Islet precursor cell (in vitro differentiated cells): ENCODE measurements around the gene CACNG8.

Experiments
- DNase-seq: peaks from one replicate; pipeline ENCODE4 v3.0.0-alpha.2; 2018

CACNG8 gene

GRCh38 chr19:53965091-53965490 is 2.4 kb downstream of the CACNG8 start:
- DNase-seq, result no peak

DNA sequence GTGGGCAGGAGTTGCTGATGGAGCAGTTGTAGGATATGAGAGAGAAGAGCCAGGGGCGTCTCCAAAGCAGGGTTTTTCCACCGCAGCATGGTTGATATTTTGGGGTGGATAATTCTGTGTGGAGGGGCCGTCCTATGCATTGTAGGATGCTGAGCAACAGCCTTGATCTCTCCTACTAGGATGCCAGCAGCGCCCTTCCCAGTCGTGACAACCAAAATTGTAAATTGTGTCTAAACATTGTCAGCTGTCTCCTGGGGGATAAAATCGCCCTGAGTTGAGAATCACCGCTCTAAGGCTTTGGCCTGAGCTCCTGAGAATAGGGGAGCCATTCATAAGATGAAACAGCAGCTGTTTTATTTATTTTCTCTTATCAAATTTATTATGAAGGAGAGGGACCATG is 4.2 kb downstream of the CACNG8 start:
- no peak for DNase-seq

DNA sequence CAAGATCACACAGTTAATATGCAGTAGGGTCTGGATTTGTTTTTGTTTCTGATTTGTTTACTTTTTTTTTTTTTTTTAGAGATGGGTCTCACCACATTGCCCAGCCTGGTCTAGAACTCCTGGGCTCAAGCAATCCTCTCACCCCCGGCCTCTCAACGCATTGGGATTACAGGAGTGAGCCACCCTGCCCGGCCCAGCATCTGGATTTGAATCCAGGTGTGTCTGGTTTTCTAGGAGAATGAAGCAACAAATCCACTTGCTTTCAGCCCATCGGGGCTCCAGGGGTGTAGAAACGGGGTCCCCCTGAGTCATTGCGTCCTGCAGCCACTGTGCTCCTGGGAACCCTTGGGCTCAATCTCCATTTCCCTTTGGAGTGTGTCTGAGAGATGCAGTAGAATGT is 6.6 kb downstream of the CACNG8 start:
- DNase-seq, result no peak

- DNase-seq, result no peak
Observed at GRCh38 chr19:53971673-53972072, 8.9 kb downstream of the CACNG8 start.

DNA sequence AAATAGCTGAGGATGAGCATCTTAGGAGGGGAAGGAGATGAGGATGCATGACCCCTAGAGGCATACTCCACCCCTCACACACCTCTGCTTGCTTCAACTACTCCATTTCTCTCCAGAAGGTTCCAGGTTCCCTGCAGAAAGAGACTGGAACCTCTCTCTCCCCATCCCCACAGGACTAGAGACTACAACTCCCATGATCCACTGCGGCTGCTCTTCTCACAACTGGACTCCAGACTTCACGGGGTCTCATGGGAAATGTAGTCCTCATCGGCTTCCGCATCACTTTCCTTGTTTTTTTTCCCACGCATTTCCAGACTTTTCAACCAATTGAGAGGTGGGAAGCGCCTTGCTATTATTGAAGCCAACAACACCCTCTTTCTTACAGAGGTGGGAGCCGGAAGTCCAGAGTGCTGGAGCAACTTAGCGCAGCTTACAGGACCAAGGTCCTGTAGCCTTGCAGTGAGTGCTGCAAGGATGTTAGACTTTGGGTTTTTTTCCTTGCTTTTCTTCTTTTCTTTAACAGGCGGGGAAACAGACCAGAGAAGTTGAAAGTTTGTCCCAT is 14.8 kb downstream of the CACNG8 start:
- peak; percentile 91 for DNase-seq

DNA sequence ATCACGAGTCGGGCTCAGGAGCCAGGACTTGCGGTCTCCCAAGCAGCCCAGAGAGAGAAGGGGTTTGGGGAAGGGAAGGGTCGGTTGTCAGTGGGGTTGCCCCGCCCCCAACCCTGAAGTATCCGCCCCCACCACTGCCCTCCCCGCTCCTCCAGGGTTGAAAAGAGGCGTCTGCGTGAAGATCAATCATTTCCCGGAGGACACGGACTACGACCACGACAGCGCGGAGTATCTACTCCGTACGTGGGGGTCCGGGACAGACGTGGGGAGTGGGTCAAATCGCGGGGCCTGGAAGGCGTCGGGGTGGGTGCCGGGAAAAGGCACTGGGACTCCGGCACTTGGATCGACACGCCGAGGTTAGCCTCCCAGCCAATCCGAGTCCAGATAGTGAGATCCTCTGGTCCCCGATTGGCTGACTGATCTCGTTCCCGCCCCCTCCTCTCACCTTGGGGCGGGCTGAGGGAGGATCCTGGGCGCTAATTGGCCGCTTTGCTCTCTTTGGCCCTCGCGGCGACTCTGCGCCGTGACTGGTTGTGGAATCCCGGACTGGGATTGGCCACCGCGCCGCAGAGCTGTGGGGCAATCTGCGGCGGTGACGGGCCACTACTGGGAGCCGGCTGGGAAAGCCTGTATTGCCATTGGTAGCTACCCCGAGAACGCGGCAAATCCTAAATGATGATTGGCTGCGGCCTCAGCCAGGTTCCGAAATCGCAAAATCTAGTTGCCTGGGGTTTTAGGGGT is 15.4 kb downstream of the CACNG8 start:
- peak; percentile 98 for DNase-seq

GRCh38 chr19:53978975-53979801 is 16.5 kb downstream of the CACNG8 start:
- no peak for DNase-seq

DNA sequence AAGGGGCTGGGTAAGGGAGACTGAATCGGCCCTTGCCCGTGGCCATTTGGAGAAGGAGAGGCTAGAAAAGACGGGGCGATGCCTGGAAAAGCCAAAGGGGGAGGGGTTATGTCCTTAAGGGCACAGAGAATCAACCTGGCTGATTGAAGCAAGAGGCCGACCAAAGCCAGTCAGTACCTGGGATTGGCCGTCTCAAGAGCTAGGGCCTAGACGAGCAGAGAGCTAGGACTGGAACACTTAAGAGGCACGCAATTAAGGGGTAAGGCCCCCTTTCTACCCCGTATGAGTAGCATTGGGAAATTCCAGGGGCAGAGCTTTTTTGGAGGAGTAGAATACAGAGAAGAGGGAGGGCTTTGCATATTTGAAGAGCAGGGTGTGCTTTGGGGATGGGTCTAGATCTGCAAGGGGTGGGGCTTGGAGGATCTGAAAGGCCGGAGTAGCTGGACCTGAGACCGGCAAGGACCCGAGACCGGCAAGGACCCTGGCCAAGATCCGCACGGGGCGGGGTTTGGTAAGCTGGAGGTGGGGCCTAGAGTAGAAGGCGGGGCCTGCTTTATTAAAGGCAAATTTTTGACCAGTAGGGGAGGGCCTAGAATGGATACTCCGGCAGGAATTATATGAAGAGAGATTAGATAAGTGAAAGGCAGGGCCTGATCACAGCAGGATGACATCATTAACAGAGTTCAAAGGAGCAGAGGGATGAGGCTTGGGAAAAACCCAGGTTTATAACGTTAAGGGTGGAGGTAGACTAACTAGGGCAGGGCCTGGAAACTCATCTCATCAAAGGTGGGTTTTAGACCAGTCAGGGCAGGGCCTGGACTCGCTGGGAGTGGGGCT is 18.0 kb downstream of the CACNG8 start:
- DNase-seq, result peak; percentile 78

GRCh38 chr19:53981376-53981951 is 18.7 kb downstream of the CACNG8 start:
- no peak for DNase-seq

- DNase-seq, result peak; percentile 73
Observed at GRCh38 chr19:53982001-53982451, 19.3 kb downstream of the CACNG8 start.

- DNase-seq, result no peak
Observed at GRCh38 chr19:53982611-53983010, 19.9 kb downstream of the CACNG8 start.

- no peak for DNase-seq
Observed at GRCh38 chr19:53983457-53984289, 20.9 kb downstream of the CACNG8 start.

DNA sequence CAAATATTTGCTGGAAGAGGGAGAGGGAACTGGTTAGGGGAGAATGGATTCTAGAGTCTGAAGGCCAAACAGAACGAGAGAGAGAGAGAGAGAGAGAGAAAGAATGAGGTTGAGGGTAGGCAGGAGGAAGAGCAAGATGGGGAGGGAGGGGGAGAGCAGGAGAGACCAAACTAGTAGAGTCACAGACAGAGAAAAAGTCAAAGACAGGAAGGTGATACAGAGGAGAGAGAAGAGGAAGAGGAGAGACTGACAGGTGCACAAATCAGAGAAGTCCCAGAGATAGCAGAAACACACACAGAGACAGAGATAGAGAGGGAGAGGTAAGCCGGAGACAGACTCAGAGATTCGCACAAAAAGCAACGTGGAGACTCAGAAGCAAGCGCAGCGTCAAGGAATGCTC is 23.1 kb downstream of the CACNG8 start:
- no peak for DNase-seq

DNA sequence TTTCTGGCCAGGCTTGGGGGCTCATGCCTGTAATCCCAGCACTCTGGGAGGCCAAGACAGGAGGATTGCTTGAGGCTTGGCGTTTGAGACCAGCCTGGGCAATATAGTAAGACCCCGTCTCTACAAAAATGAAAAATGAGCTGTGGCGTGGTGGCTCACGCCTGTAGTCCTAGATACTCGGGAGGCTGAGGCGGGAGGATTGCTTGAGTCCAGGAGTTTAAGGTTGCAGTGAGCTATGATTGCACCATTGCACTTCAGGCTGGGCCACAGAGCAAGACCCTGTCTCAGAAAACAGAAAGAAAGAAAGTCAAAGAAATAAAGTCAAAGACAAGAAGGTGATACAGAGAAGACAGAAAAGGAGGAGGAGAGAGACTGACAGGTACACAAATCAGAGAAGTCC is 26.2 kb downstream of the CACNG8 start:
- DNase-seq, result no peak

DNA sequence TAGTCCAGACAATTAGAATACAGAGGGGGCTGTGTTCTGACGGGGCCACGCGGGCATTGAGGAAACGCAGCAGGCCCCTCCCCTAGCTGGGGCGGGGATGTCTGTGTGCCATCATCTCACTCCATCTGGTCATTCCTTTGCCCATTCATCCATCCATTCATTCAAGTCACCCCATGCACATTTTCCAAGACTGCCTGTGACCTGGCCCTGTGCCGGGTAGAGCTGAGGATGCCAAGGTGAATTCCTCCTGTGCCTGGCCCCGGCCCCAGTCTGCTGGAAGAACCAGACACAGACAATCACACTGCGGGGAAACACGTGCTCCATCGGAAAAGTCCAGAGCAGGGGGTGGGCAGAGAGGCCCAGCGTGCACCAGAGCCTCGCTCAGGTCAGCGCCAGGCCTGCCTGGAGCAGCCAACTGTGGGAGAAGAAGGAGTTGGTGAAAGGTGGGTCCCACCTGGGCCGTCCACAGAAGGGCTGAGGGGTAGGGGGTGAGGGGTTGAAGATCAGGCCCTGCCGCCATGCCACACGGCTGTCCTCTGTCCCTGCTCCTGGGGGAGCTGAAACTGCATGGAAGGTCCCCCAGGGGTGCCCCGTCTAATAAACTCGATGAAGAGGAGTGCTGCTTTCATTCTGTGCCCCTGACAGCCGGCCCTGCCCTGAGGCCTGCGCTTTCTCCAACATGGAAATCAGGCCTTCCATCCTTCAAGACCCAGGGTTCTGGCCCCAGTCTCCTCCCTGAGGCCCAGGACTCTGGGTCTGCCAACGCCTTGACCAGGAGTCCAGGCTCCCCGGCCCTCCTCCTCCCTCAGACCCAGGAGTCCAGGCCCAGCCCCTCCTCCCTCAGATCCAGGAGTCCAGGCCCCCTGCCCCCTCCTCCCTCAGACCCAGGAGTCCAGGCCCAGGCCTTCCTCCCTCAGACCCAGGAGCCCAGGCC is 27.1 kb downstream of the CACNG8 start:
- DNase-seq, result no peak

- DNase-seq, result peak; percentile 83
Observed at GRCh38 chr19:53991224-53992113, 28.7 kb downstream of the CACNG8 start, which contains the start of gene CACNG6. CACNG6 (plus strand) TSS chr19:53991637; CDS start chr19:53992878, 1,241 bp downstream.

DNA sequence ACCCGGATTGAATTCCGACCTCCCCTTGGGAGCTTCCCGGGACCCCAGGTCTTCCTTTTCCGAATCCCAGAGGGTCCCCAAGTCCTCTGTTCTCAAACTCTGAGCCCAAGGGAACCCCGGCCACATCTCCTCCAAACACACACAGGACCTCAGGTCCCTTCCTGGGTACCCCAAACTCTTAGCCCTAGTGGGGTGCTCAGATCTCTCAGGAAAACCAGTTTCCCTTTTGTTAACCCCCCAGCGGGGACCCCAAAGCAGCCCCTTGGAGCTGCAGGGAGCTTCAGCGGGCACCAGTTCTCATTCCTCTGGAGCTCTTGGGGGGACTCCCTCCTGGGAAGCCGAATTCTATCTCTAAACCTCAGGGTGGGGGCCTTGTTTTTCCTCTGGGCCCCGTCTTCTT is 29.5 kb downstream of the CACNG8 start:
- no peak for DNase-seq

DNA sequence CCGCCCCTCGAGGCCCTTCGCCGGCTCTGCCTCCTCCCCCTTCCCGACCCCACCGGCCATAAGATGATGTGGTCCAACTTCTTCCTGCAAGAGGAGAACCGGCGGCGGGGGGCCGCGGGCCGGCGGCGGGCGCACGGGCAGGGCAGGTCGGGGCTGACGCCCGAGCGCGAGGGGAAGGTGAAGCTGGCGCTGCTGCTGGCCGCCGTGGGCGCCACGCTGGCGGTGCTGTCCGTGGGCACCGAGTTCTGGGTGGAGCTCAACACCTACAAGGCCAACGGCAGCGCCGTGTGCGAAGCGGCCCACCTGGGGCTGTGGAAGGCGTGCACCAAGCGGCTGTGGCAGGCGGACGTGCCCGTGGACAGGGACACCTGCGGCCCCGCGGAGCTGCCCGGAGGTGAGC is 30.1 kb downstream of the CACNG8 start:
- no peak for DNase-seq

DNA sequence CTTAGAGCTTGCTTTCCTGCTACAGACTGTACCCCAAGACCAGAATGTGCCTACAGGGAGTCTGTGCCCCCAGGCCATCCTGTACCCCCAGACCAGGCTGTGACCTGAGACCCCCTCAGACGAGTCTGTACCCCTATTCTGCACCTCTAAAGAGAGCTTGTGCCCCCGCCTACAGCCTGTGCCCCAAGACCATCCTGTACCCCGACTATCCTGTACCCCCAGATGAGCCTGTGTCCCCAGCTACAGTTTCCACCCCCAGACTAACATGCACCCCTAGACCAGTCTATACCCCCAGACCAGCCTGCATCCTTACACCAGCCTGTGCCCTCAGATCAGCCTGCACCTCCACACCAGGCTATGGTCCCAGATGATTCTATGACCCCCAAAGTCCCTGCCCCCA is 30.7 kb downstream of the CACNG8 start:
- no peak for DNase-seq
